ENCODE results near the gene POLR3K. TPM values are rescaled to one million over a fixed set of nuclear protein-coding genes. Genes with fewer than 3 reads are reported as not detected.

POLR3K gene
- polyA plus RNA-seq, 1 of the 3 experiments (the other 2 are of a cell fraction): 54.5 TPM

GRCh38 chr16:63998-64913 lies 10.8 kb upstream of the POLR3K start:
- DNase-seq: no peak
- H3K9me3 ChIP-seq: no peaks in the 10 kb centered on the region
- WGBS (ENCODE audit: low lambda C conversion rate): 90% methylated on average over 21 of the region's 25 CpGs
- no peak overlapping the region for H3K4me3 ChIP-seq (ENCODE audit: low read depth in 2 of 2, low read length in 1 of 2)
- CTCF ChIA-PET: interaction anchor here (1.1 to 21.2 kb wide), 10 partner anchors 7 to 299 kb away, joined by 4 to 793 read pairs (median 8); partner anchors contain the start of genes HBQ1 and RHBDF1
- H3K9me2 ChIP-seq: no peaks in the 10 kb centered on the region
- peaks cover 30% of the 10 kb centered on the region for H3K79me2 ChIP-seq (ENCODE audit: insufficient read depth)
- no peaks in the 10 kb centered on the region for H3K27me3 ChIP-seq (ENCODE audit: insufficient read depth)
- H3K9ac ChIP-seq: no peak overlapping the region
- peaks cover 48% of the 10 kb centered on the region for H4K20me1 ChIP-seq (ENCODE audit: insufficient read depth)
- H3K4me2 ChIP-seq: no peak overlapping the region
- POLR2A ChIA-PET: interaction anchor here (0.6 to 1.6 kb wide), 2 partner anchors 33 to 136 kb away, joined by 3 to 5 read pairs; no protein-coding TSS in a partner anchor
- no peaks in the 10 kb centered on the region for H3F3A ChIP-seq (replicated peaks; ENCODE audit: insufficient read depth)
- TF ChIP-seq RCOR1 (IDR thresholded peaks at IDR 0.05; ENCODE audit: low read length) (no peak), SIN3A (IDR thresholded peaks at IDR 0.05; ENCODE audit: borderline replicate concordance, low read depth, low read length) (no peak), TCF12 (IDR thresholded peaks at IDR 0.05) (no peak), NRF1 (IDR thresholded peaks at IDR 0.05; ENCODE audit: low read depth, low read length) (no peak), NFIC (IDR thresholded peaks at IDR 0.05; ENCODE audit: borderline replicate concordance) (no peak), GABPA (IDR thresholded peaks at IDR 0.05; ENCODE audit: low read depth) (no peak), MAX (IDR thresholded peaks at IDR 0.05; ENCODE audit: low read depth) (no peak), FOXJ3 (CRISPR knock-in tag; IDR thresholded peaks at IDR 0.05) (no peak), MEF2A (IDR thresholded peaks at IDR 0.05; ENCODE audit: borderline replicate concordance, low read depth) (no peak), CHD2 (IDR thresholded peaks at IDR 0.05; ENCODE audit: low read length, partially characterized antibody) (no peak), TEAD4 (IDR thresholded peaks at IDR 0.05; ENCODE audit: borderline replicate concordance, insufficient read depth) (no peak)
- TF ChIP-seq, protein P1, sequence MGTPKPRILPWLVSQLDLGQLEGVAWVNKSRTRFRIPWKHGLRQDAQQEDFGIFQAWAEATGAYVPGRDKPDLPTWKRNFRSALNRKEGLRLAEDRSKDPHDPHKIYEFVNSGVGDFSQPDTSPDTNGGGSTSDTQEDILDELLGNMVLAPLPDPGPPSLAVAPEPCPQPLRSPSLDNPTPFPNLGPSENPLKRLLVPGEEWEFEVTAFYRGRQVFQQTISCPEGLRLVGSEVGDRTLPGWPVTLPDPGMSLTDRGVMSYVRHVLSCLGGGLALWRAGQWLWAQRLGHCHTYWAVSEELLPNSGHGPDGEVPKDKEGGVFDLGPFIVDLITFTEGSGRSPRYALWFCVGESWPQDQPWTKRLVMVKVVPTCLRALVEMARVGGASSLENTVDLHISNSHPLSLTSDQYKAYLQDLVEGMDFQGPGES (IDR thresholded peaks at IDR 0.05; ENCODE audit: low read depth, low read length): no peak
- no peak overlapping the region for H2AFZ ChIP-seq (ENCODE audit: low read depth)
- H3K27ac ChIP-seq (ENCODE audit: low read depth in 2 of 2, low read length in 1 of 2): no peak overlapping the region
- H3K36me3 ChIP-seq (replicated peaks in 1 of 2; ENCODE audit: control insufficient read depth in 1 of 2, insufficient read depth in 2 of 2, low read length in 1 of 2): peaks cover 9 to 41% of the 10 kb centered on the region in 2 experiments
- H3K4me1 ChIP-seq (ENCODE audit: control insufficient read depth in 1 of 2, insufficient read depth in 2 of 2, low read depth in 1 of 2, low read length in 1 of 2): peaks cover 0 to 3% of the 10 kb centered on the region in 2 experiments; a peak in 1 of 4 replicates

GRCh38 chr16:63466-63865 lies 10.1 kb upstream of the POLR3K start:
- peaks cover 11 to 49% of the 10 kb centered on the region in 2 experiments for H3K36me3 ChIP-seq (replicated peaks in 1 of 2; ENCODE audit: control insufficient read depth in 1 of 2, insufficient read depth in 2 of 2, low read length in 1 of 2)
- no peaks in the 10 kb centered on the region for H3K27me3 ChIP-seq (ENCODE audit: insufficient read depth)
- no peak overlapping the region for H3K27ac ChIP-seq (ENCODE audit: low read depth in 2 of 2, low read length in 1 of 2)
- WGBS (ENCODE audit: low lambda C conversion rate): 80% methylated on average over 1 of the region's 16 CpGs
- no peak for DNase-seq
- H2AFZ ChIP-seq (ENCODE audit: low read depth): no peak overlapping the region
- ChIA-PET POLR2A (interaction anchor here (1.3 to 1.6 kb wide), 2 partner anchors 10 to 33 kb away, joined by 3 to 5 read pairs; partner anchors contain the start of genes POLR3K and SNRNP25), CTCF (interaction anchor here (1.7 to 21.2 kb wide), 5 partner anchors 9 to 299 kb away, joined by 6 to 793 read pairs (median 46); partner anchors contain the start of genes HBQ1 and RHBDF1)
- peaks cover 0 to 3% of the 10 kb centered on the region in 2 experiments; a peak in 1 of 4 replicates for H3K4me1 ChIP-seq (ENCODE audit: control insufficient read depth in 1 of 2, insufficient read depth in 2 of 2, low read depth in 1 of 2, low read length in 1 of 2)
- H3K9me3 ChIP-seq: no peaks in the 10 kb centered on the region
- no peaks in the 10 kb centered on the region for H3F3A ChIP-seq (replicated peaks; ENCODE audit: insufficient read depth)
- H3K4me3 ChIP-seq (ENCODE audit: low read depth in 2 of 2, low read length in 1 of 2): no peak overlapping the region
- H3K9ac ChIP-seq: no peak overlapping the region
- H3K79me2 ChIP-seq (ENCODE audit: insufficient read depth): peaks cover 23% of the 10 kb centered on the region
- H3K9me2 ChIP-seq: no peaks in the 10 kb centered on the region
- H4K20me1 ChIP-seq (ENCODE audit: insufficient read depth): peaks cover 40% of the 10 kb centered on the region
- H3K4me2 ChIP-seq: no peak overlapping the region
- TF ChIP-seq TEAD4 (IDR thresholded peaks at IDR 0.05; ENCODE audit: borderline replicate concordance, insufficient read depth): no peak
- TF ChIP-seq, protein P2, sequence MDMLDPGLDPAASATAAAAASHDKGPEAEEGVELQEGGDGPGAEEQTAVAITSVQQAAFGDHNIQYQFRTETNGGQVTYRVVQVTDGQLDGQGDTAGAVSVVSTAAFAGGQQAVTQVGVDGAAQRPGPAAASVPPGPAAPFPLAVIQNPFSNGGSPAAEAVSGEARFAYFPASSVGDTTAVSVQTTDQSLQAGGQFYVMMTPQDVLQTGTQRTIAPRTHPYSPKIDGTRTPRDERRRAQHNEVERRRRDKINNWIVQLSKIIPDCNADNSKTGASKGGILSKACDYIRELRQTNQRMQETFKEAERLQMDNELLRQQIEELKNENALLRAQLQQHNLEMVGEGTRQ (IDR thresholded peaks at IDR 0.05; ENCODE audit: borderline replicate concordance, low read depth, low read length): no peak
- TF ChIP-seq EZH2phosphoT487 (IDR thresholded peaks at IDR 0.05; ENCODE audit: borderline replicate concordance, low read depth): no peak
- no peak for TF ChIP-seq NRF1 (IDR thresholded peaks at IDR 0.05; ENCODE audit: low read depth, low read length)
- TF ChIP-seq FOXJ3 (CRISPR knock-in tag; IDR thresholded peaks at IDR 0.05): no peak
- TF ChIP-seq, protein P1 (IDR thresholded peaks at IDR 0.05; ENCODE audit: low read depth, low read length): no peak
- no peak for TF ChIP-seq SIN3A (IDR thresholded peaks at IDR 0.05; ENCODE audit: borderline replicate concordance, low read depth, low read length)
- TF ChIP-seq RFX5 (IDR thresholded peaks at IDR 0.05; ENCODE audit: low read length): no peak
- no peak for TF ChIP-seq CHD2 (IDR thresholded peaks at IDR 0.05; ENCODE audit: low read length, partially characterized antibody)
- no peak for TF ChIP-seq REST (IDR thresholded peaks at IDR 0.05; ENCODE audit: low read depth, low read length)
